NCI-H1930 (cell line): Measurements from ENCODE around the gene RBBP5.

Experiments
- DNase-seq, 2 experiments: peaks; one replicate each; lab custom pipeline; 2025; lab: John Stamatoyannopoulos, UW

The RBBP5 gene

DNA sequence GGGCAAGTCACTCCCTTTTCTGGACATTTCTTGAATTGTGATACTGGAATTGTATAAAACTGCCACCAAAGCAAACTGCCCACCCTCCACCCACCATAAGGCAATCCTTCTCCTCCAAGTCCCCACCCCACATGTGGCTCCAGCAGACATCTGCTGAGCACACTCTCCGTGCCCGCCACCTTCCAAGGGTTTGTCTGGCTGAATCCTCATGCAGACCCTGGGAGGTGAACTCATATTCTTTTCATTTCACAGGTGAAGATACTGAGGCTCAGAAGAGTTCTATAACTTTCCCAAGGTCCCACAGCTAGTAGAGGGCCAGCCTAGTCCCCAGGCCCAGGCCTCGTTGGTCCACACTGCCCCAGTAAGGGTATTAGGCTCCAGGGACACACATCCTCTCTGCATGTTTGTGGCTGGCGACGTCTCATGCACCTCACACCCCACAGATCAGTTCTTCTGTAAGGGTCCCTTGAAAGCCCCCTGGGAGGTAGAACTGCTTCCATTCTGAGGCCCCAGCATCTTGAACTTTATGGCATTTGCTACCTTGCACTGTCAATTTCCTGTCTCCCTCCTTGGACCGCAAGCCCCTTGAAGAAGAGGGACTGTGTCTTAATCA lies 64.7 kb downstream of the RBBP5 start:
- no peak for DNase-seq

DNA sequence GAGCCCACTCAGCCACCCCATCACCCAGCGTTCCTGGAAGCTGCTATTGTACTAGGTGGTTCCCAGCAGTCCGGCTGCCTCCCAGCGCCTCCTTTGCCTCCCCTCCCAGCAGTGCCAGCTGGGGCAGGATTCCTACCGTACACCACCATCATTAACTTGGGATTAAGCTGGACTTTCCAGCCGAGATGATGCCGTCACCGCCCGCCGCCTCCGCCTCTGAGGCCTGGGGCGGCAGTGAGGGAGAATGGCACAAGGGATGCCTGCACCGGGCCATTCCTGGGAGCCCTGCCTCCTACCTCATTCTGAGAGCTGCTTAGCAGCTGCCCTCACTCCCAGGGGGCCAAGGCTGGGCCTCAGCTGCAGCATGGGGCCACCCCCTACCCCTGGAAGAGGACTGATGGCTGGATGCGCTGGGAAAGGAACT lies 65.6 kb downstream of the RBBP5 start:
- no peak for DNase-seq

DNA sequence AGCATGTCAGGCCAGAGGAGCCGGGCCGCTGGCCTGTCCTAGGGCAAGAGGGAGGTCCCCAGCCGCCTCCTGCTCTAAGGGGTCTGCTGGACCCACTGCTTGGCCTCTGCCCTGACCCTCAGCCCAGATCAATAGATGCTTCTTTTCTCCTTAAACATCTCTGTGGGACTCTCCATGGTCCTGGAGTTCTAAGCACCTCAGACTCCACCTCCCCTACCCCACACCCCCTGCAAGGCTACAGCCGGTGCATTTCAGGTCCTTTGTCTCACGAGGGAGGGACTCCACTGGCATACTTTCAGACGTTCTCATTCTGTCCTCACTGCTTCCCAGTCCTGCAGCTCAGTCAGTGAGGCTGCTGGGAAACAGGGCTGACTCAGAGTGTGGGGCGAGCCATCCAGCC lies 67.8 kb downstream of the RBBP5 start:
- no peak for DNase-seq

DNA sequence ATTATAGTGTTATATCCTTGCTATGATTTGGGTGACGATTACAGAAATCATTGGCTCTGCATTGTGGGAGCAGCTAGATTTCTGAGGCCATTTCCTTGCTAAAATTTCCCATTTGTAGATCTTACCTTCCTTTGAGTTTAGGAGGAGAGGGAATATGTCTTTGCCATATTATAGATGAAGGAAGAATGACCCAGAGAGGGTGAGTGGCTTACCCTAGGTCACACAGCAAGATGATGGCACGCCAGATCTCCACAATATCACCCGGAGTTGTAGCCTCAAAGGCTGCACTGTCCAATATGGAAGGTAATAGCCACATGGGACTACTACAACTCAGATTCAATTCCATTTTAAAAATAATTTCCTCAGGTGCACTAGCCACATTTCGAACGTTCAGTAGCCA lies 68.5 kb downstream of the RBBP5 start:
- no peak for DNase-seq

DNA sequence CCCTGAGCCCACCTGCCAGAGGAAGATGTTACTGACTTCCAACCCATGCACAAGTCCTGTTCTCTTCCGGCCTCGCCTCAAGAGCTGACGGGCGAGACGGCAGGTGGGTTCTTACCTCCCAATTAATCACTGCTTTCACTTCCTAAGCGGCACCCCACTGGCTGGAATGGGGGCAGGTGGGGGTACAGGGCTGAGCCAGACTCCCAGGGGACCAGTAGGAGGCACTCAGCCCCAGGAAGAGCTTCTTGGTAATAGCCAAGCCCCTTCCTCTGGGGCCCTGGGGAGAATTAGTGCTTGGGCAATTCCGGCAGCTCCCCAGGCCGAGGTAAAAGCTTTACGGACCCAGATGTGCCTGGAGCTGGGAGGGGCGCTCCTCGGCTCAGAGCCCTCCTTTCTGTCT lies 69.1 kb downstream of the RBBP5 start:
- DNase-seq: no peak

DNA sequence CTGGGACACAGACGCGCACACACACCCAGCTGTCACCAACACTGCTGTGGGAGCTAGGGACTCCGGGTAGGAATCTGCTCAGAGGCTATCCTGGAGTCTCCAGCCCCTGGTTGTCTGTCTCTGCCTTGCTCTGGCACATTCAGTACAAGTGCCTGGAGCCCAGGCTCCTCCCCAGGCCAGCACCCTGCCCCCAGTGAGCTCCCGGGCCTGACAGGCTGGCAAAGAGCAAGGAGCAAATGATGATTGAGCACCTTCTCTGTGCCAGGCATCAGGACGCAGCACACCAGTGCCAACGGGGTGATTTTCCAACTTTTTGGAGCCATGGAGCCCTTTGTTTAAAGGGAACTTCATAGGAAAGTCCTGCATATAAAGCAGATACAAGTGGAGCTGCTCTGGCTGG lies 72.3 kb downstream of the RBBP5 start:
- no peak for DNase-seq

DNA sequence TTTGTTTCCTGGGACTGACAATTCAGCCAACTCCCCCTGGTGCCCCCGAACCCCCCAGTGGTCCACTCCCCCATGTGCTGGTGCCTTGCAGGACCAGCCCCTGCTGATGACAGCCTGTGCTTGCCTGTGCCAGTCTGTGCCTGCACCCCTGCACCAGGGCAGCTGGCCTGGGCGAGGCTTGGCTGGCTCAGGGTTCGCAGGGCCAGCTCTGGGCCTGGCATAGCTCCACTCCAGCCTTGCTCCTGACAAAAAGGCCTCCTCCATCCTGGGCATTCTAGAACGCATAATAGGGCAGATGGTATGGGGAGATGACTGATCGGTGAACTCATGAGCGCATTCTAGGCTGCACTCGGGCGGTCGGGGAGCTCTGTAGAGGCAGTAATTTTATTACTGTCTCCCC lies 73.4 kb downstream of the RBBP5 start:
- no peak for DNase-seq

DNA sequence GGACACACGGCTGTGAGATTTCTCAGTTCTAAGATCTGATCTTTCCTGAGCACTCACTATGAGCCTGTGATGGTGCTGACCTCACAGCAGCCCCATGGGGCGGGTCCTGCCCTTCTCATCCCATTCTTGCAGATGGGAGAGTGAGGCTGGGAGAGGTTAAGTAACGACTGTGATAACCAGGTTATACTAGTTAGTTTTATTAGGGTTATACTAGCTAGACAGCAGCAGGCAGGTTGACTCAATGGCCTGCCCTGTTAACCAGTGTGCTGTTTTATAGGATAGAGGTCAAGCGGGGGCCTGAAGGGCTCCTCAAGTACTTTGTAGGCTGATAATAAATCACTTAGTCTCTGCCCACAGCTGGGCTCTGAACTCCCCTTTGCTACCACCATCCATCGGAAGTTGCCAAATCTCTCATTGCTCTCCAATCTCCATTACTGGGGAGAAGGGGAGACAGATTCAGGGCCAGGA lies 74.0 kb downstream of the RBBP5 start:
- no peak for DNase-seq

DNA sequence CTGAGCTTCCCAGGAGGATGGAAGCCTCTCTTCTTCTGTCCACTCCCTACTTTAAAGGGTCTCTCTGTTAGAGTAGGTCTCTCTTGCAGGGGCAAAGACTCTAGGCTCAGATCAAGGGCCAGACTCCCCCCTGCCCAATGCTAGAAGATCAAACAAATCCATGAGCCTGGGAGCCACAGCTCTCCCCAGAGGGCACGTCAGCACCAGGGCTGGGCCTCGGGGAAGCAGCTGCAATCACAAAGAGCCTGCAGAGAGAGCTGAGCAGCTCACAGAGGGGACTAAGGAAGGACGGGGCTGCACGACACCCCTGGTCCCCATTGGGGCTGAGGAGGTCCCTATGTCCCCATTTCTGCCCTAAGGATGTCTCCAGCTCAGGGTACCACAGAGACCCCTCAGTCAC lies 74.9 kb downstream of the RBBP5 start:
- no peak for DNase-seq

DNA sequence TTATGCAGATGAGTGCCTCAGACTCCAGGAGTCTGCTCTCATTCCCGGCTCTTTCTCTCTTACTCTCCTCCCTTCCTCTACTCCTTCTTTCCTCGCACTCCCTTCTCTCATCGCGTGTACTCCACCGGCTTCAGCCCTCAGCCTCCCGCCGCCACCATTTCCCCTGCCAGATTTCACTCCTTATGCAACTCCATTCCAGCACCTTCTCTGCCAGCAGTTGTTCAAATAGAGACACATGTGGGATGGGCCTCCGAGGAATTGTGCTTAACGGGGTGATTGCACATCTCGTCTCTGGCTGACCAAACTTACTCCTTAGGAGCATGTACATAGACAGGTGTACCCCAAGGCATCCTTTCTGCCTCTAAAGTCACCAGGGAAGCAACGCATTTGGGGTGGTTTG lies 76.6 kb downstream of the RBBP5 start:
- no peak for DNase-seq

DNA sequence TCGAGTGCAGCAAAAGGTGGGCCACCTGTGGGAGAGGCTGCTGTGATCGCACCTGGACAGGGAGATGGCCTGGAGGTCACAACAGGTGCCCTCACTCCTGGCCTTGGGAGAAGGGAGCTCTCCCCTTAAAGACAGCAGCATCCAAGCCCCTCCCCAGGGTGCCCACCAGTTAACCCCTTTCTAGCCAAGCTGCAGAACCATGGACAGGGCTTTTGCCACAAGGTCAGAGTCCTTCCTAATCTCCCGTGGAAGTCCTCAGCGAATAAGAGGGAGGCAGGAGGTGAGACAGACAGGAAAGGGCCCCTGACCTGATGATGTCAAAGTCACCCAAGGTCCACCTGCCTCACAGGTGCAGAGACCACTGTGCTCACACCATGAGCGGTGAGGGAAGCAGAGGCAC lies 77.0 kb downstream of the RBBP5 start:
- no peak for DNase-seq

DNA sequence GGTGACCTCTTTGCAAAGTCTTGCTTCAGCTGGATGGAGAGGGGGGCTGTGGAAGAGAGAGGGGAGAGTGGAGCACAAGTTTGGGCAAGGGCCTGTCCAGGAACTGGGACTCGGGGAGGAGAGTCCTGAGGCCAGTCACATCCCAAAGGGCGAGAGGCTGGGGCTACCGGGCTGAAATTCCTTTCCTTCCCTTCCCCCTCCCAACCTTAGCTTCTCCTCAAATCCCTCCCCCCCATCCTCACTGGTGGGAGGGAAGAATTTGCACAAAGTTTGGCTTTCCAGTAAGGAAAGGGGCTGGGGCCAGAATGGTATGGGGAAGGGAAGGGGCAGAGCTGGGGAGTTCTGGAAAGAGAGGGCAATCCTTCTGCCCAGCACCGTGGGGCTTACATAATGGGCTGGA lies 77.9 kb downstream of the RBBP5 start:
- DNase-seq: no peak

DNA sequence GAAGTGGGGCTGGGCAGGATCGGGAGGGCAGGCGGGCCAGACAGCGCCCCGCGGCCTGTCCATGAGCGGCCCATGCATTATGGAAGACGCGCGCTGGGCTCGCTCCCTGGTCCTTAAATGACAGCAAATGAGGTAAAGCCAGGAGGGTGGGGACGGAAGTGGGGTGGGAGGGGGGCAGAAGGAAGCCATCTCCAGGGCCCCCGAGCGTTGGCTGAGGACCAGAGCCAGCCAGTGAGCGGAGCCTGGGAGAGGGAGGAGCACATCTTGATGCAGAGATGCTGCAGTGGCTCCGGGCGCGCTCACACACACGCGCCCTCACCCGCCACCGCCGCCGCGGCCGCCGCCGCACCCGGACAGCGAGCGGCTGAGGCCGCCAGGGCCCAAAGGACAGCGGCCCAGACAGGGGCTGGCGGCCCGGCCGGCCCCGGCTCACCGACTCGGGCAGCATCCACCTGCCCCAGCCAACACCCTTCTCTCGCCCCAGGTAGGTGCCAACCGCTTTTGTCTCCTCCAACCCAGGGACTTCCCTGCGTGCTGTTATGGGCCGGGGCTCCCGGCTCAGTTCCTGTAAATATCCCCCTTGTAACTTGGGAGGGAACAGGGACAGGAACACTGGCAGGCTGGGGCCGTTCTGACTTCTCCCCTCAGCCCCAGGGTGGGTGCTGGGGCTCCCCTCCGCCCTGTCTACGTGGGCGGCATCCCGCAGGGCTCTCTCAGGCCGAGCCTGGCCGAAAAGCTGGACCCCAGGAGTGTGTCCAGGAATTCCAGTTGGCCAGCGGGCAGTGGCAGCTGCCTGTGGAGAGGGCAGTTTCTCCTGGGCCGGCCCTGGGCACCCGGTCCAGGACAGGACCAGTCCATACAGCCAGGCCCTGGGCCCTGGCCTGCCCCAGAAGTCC lies 78.6 kb downstream of the RBBP5 start, which contains the start of gene CNTN2:
Gene CNTN2 (plus strand): TSS at position 302 of the 896 bp plus-strand sequence. CDS start 9,974 bp downstream, outside the sequence.
- DNase-seq: peak in 1 of 2 experiments; percentile 6

DNA sequence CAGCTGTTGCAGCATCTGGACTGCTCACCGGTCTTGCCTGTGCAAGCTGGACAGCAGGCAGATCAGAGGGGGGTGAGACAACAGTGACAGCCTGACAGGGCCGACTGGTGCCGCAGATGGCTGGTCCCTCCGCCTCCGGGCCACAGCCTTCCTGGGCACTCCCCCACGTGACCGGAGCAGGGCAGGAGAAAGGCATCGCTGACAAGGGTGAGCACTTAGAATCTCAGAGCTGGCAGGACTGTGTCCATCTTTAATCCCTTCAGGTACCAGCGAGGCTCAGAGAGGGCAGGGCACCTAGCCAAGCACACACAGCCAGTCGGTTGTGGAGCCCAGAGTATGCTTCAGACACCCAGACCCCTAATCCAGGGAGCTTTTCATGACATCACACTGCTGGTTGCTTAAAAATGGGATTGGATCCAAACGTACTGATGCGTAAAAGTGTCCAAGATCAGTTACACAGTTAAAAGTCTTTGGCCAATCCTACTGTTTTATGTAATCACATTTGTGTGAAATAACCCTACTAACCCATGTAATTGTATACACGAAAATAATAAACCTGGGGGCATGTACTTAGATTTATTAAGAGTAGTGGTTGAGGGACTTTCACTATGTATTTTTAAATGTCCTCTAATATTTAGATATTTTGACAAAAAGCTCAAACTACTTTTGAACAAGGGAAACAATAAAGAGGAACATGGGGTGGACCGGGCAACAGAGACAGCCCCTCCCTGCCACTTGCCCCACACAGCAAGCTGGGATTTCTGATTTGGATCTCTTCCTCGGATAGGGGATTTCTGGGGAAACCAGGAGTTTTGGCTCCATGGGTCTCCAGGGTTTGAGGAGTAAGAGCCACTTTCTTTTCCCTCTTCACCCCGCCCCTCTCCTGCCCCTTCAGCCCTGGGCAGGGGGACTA lies 79.5 kb downstream of the RBBP5 start:
- no peak for DNase-seq

DNA sequence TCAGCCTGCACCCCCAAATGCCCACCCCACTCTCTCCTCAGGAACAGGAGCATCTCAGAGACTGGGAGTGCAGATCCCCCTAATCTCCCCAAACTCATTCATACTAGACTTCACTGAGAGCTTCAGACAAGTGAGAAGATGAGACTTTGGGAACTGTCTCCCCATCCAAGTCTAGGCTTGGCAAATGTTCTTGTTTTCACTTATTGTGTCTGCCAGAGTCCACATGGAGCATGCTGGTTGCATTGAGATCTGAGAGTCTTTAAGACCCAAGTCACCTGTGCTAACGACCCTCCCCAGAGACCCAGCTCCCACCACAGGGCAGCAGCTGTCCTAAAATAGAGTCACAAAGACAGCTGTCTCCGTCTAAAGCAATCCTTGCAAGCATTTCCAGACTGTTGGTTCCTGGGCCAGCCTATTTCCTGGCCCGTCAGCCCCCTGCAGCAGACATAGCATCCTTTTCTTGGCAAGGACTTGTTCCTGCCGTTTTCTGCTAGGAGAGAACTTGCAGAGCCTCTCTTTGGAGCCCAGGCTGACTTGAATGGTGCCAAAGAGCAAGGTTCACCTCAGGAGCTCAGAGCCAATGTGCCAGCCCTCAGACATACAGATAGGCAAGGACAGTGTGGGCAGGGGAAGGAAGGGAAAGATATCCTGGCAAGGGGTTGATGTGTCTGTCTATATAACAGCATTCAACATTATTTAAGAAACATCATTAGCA lies 80.6 kb downstream of the RBBP5 start:
- no peak for DNase-seq

DNA sequence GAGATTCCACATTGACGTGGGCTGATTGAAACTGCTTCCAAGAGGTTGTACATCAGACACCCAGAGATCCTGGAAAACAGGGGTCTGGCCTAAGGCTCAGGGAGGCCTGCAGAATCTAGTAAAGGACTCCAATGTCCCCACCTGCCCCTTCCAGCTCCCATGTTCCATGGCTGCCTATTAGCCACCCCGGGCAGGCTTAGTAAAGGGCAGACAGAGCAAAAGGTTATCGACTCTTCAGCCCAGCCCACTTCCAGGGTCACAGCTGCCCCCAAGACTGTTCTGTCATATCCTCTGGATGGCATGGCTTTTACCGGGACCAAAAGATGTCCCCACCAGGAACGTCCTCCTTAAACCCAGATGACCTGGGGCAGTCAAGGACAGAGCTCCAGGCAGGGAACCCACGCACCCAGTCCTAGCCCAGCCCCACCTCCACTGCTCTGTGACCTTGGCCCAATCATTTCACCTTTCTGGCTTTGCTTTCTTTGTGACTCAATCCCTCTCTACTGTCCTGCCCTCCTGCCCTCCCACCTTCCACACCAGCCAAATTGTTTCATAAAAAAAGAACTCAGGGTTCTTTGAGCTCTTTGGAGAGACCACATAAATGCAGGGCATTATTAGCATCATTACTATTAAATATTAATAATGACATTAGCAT lies 83.5 kb downstream of the RBBP5 start:
- DNase-seq: no peak

DNA sequence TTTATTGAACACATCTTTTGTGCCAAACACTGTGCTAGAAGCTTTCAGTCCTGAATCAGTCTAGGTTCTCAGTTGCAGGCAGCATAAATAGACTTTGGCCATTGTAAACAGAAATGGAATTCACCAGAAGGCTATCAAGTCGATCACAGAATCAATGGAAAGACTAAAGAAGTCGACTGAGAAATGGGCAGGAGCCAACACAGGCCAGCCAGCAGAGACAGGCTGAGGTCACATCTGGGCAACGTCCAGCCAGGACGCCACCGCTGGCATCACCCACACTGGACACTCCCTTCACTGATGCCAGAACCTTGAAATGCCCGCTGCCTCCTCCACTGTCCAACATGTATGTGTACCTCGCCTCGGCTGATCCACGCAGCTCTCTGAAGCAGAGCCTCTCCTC lies 84.2 kb downstream of the RBBP5 start:
- DNase-seq: no peak
